Neuronal stem cell (in vitro differentiated cells): Measurements from ENCODE around the gene SLAIN2.

Experiments
- DNase-seq: peaks from one replicate; pipeline ENCODE4 v3.0.0-alpha.2; 2013; ENCODE audit warnings: low spot score
- H2AFZ ChIP-seq: one replicate; pipeline ENCODE4 v1.6.1; 2013; ENCODE audit warnings: mild to moderate bottlenecking, low read length, inconsistent platforms
- H2AK5ac ChIP-seq: 2 replicates; pipeline ENCODE4 v1.6.1; 2013; ENCODE audit warnings: low read depth, mild to moderate bottlenecking, inconsistent platforms, low read length, moderate library complexity, mixed read lengths
- H2BK120ac ChIP-seq: 2 replicates; pipeline ENCODE4 v1.6.1; 2013; ENCODE audit warnings: low read depth, mild to moderate bottlenecking, inconsistent platforms, low read length, moderate library complexity, mixed read lengths
- H2BK12ac ChIP-seq: one replicate; pipeline ENCODE4 v1.6.1; 2013; ENCODE audit warnings: low read length, inconsistent platforms
- H2BK15ac ChIP-seq: 2 replicates; pipeline ENCODE4 v1.6.1; 2013; ENCODE audit warnings: mild to moderate bottlenecking, low read length, inconsistent platforms, mixed read lengths
- H2BK5ac ChIP-seq: one replicate; pipeline ENCODE4 v1.6.1; 2013; ENCODE audit warnings: inconsistent platforms, mild to moderate bottlenecking, low read length, moderate library complexity
- H3K14ac ChIP-seq: one replicate; pipeline ENCODE4 v1.6.1; 2013; ENCODE audit warnings: low read length, inconsistent platforms
- H3K18ac ChIP-seq: 2 replicates; pipeline ENCODE4 v1.6.1; 2013; ENCODE audit warnings: low read length, inconsistent platforms
- H3K23ac ChIP-seq: 2 replicates; pipeline ENCODE4 v1.6.1; 2013; ENCODE audit warnings: low read depth, mild to moderate bottlenecking, mixed read lengths, low read length, inconsistent platforms; ENCODE audit not compliant: poor library complexity
- H3K27ac ChIP-seq: replicated peaks from 3 replicates; pipeline ENCODE4 v1.5.1; 2013; ENCODE audit warnings: low read length, inconsistent platforms
- H3K27me3 ChIP-seq, 3 experiments: 2 replicates each; pipeline ENCODE4 v1.6.1; 2013; ENCODE audit warnings: low read length in 3 of 3, mild to moderate bottlenecking in 2 of 3, inconsistent platforms in 1 of 3, low read depth in 1 of 3, mixed read lengths in 1 of 3, moderate library complexity in 1 of 3; ENCODE audit not compliant: control insufficient read depth in 3 of 3, insufficient read depth in 3 of 3
- H3K36me3 ChIP-seq, 2 donors: replicated peaks in 1 of 2; 2 replicates each; pipeline ENCODE4 v1.6.1; 2013; ENCODE audit warnings: low read length in 2 of 2; ENCODE audit not compliant: control insufficient read depth in 2 of 2, insufficient read depth in 2 of 2
- H3K4ac ChIP-seq: 2 replicates; pipeline ENCODE4 v1.6.1; 2013; ENCODE audit warnings: inconsistent platforms, mild to moderate bottlenecking, low read length, moderate library complexity
- H3K4me1 ChIP-seq, 2 donors: 1 replicate in 1 of 2; 2 replicates in 1 of 2; pipeline ENCODE4 v1.6.1; 2013; ENCODE audit warnings: low read length in 2 of 2, low read depth in 1 of 2; ENCODE audit not compliant: control insufficient read depth in 2 of 2, insufficient read depth in 1 of 2
- H3K4me2 ChIP-seq: one replicate; pipeline ENCODE4 v1.6.1; 2013; ENCODE audit warnings: mild to moderate bottlenecking, low read length, inconsistent platforms; ENCODE audit not compliant: insufficient read depth, poor library complexity, severe bottlenecking
- H3K4me3 ChIP-seq, 2 donors: 2 replicates each; pipeline ENCODE4 v1.5.1; 2013; ENCODE audit warnings: low read length in 2 of 2, mild to moderate bottlenecking in 2 of 2, inconsistent platforms in 1 of 2, moderate library complexity in 1 of 2
- H3K79me1 ChIP-seq: one replicate; pipeline ENCODE4 v1.6.1; 2013; ENCODE audit warnings: low read depth, mild to moderate bottlenecking, inconsistent platforms, low read length, moderate library complexity
- H3K9ac ChIP-seq: one replicate; pipeline ENCODE4 v1.6.1; 2013; ENCODE audit warnings: mild to moderate bottlenecking, low read depth, low read length, inconsistent platforms; ENCODE audit not compliant: poor library complexity
- H3K9me3 ChIP-seq, 2 donors: replicated peaks in 1 of 2; 2 replicates each; pipeline versions ENCODE3 to v1.6.1; 2013; ENCODE audit warnings: low read length in 2 of 2, mild to moderate bottlenecking in 2 of 2, inconsistent platforms in 1 of 2, low read depth in 1 of 2, mixed read lengths in 1 of 2, moderate library complexity in 1 of 2; ENCODE audit not compliant: control insufficient read depth in 2 of 2, insufficient read depth in 1 of 2
- H4K8ac ChIP-seq: one replicate; pipeline ENCODE4 v1.6.1; 2013; ENCODE audit warnings: low read depth, mild to moderate bottlenecking, inconsistent platforms, low read length, moderate library complexity
- H4K91ac ChIP-seq: one replicate; pipeline ENCODE4 v1.6.1; 2013; ENCODE audit warnings: low read length, low read depth, mild to moderate bottlenecking, inconsistent platforms; ENCODE audit not compliant: poor library complexity
- WGBS, 2 donors: extraction: QIAGEN DNeasy Blood & Tissue Kit; methylation state at CpG; one replicate each; pipeline ENCODE4 v1.1.7; 2013; ENCODE audit warnings: missing lambda C conversion rate in 2 of 2, mixed read lengths in 1 of 2; ENCODE audit not compliant: insufficient read length in 2 of 2, insufficient replicate concordance in 1 of 2; ENCODE audit errors: extremely low coverage in 2 of 2; 5-methylcytosine and 5-hydroxymethylcytosine counted together

SLAIN2 gene

GRCh38 chr4:48461000-48461399 is 119.7 kb downstream of the SLAIN2 start:
- no peak overlapping the region for H2AFZ ChIP-seq
- H2BK120ac ChIP-seq: no peak overlapping the region
- DNase-seq: no peak
- no peaks in the 10 kb centered on the region for H3K36me3 ChIP-seq
- no peaks in the 10 kb centered on the region for H3K9me3 ChIP-seq
- no peak overlapping the region for H3K4me3 ChIP-seq
- no peak overlapping the region for H4K91ac ChIP-seq
- no peak overlapping the region for H3K14ac ChIP-seq
- H3K4ac ChIP-seq: no peak overlapping the region
- H3K9ac ChIP-seq: no peak overlapping the region
- H4K8ac ChIP-seq: no peak overlapping the region
- H2BK12ac ChIP-seq: no peak overlapping the region
- no peak overlapping the region for H3K27ac ChIP-seq
- no peaks in the 10 kb centered on the region for H3K4me1 ChIP-seq
- no peaks in the 10 kb centered on the region for H3K27me3 ChIP-seq
- no peak overlapping the region for H3K23ac ChIP-seq
- H2AK5ac ChIP-seq: no peak overlapping the region
- no peaks in the 10 kb centered on the region for H3K79me1 ChIP-seq
- H2BK15ac ChIP-seq: no peak overlapping the region
- no peak overlapping the region for H3K4me2 ChIP-seq
- H3K18ac ChIP-seq: no peak overlapping the region
- H2BK5ac ChIP-seq: no peak overlapping the region

GRCh38 chr4:48462363-48462762 is 121.0 kb downstream of the SLAIN2 start:
- H3K36me3 ChIP-seq: no peaks in the 10 kb centered on the region
- H3K27me3 ChIP-seq: no peaks in the 10 kb centered on the region
- H3K4me2 ChIP-seq: no peak overlapping the region
- H4K8ac ChIP-seq: no peak overlapping the region
- H4K91ac ChIP-seq: no peak overlapping the region
- H2BK12ac ChIP-seq: no peak overlapping the region
- H2BK120ac ChIP-seq: no peak overlapping the region
- H3K18ac ChIP-seq: no peak overlapping the region
- no peak overlapping the region for H3K23ac ChIP-seq
- H2BK5ac ChIP-seq: no peak overlapping the region
- no peak overlapping the region for H3K4ac ChIP-seq
- H3K79me1 ChIP-seq: no peaks in the 10 kb centered on the region
- no peak for DNase-seq
- H3K9ac ChIP-seq: no peak overlapping the region
- no peak overlapping the region for H2BK15ac ChIP-seq
- H3K9me3 ChIP-seq: no peaks in the 10 kb centered on the region
- no peak overlapping the region for H2AFZ ChIP-seq
- no peak overlapping the region for H3K27ac ChIP-seq
- WGBS, 2 donors: no CpG with 5 or more reads among the region's 5 CpGs
- H3K4me3 ChIP-seq: no peak overlapping the region
- no peak overlapping the region for H3K14ac ChIP-seq
- no peaks in the 10 kb centered on the region for H3K4me1 ChIP-seq
- no peak overlapping the region for H2AK5ac ChIP-seq

DNA sequence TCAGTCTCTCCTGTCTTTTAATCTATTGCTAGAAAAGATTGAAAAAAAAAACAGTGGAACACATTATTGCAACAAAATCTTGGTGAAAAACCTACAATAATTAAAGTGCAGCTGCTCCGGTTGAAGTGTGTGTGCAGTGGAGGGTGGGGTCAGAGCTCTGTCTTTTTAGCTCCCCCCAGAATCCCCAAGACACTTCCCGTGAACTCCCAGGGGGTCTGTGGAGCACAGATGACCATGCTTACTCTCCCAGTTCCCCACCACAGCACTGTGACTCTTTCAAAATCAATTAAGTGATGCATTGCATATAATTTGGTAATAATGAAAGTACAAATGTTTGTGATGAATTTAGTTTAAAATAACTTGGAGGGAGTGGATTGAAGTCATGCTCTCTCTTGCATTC is 126.1 kb downstream of the SLAIN2 start:
- no peak overlapping the region for H2AK5ac ChIP-seq
- WGBS, 2 donors: no CpG with 5 or more reads among the region's 2 CpGs
- H3K4me1 ChIP-seq: peaks cover 2 to 14% of the 10 kb centered on the region in 2 donors
- H3K4me2 ChIP-seq: no peak overlapping the region
- no peak overlapping the region for H3K4me3 ChIP-seq
- H3K9me3 ChIP-seq: no peaks in the 10 kb centered on the region
- no peak overlapping the region for H3K14ac ChIP-seq
- H4K8ac ChIP-seq: no peak overlapping the region
- H4K91ac ChIP-seq: no peak overlapping the region
- no peak overlapping the region for H2AFZ ChIP-seq
- H3K9ac ChIP-seq: no peak overlapping the region
- no peak overlapping the region for H3K18ac ChIP-seq
- H2BK12ac ChIP-seq: no peak overlapping the region
- H2BK5ac ChIP-seq: no peak overlapping the region
- no peaks in the 10 kb centered on the region for H3K79me1 ChIP-seq
- no peak overlapping the region for H2BK15ac ChIP-seq
- H2BK120ac ChIP-seq: no peak overlapping the region
- H3K27ac ChIP-seq: no peak overlapping the region
- H3K27me3 ChIP-seq: no peaks in the 10 kb centered on the region
- DNase-seq: no peak
- no peak overlapping the region for H3K23ac ChIP-seq
- H3K36me3 ChIP-seq: no peaks in the 10 kb centered on the region
- H3K4ac ChIP-seq: no peak overlapping the region

- no peak overlapping the region for H2BK15ac ChIP-seq
- no peak overlapping the region for H2BK120ac ChIP-seq
- WGBS, 2 donors: no CpG with 5 or more reads among the region's 5 CpGs
- H3K4ac ChIP-seq: no peak overlapping the region
- no peak overlapping the region for H3K4me3 ChIP-seq
- no peak overlapping the region for H2BK12ac ChIP-seq
- no peaks in the 10 kb centered on the region for H3K79me1 ChIP-seq
- H4K8ac ChIP-seq: no peak overlapping the region
- no peaks in the 10 kb centered on the region for H3K9me3 ChIP-seq
- no peak overlapping the region for H4K91ac ChIP-seq
- no peak overlapping the region for H3K9ac ChIP-seq
- no peak for DNase-seq
- H2BK5ac ChIP-seq: no peak overlapping the region
- no peaks in the 10 kb centered on the region for H3K27me3 ChIP-seq
- H2AK5ac ChIP-seq: no peak overlapping the region
- H3K27ac ChIP-seq: no peak overlapping the region
- no peak overlapping the region for H3K18ac ChIP-seq
- peaks cover 2 to 14% of the 10 kb centered on the region in 2 donors for H3K4me1 ChIP-seq
- no peak overlapping the region for H3K23ac ChIP-seq
- H3K36me3 ChIP-seq: no peaks in the 10 kb centered on the region
- H3K4me2 ChIP-seq: no peak overlapping the region
- no peak overlapping the region for H3K14ac ChIP-seq
- no peak overlapping the region for H2AFZ ChIP-seq
Measured at GRCh38 chr4:48467891-48468290, 126.6 kb downstream of the SLAIN2 start.
